Thoracic aorta (tissue), 2 donors: Measurements from ENCODE around the gene POLRMT. TPM values are rescaled to one million over a fixed set of nuclear protein-coding genes. Genes with fewer than 3 reads are reported as not detected.

ENCODE experiments used
- ATAC-seq: fragments of 150-250 bp; one replicate; pipeline ENCODE4 v1.8.0; 2017; ENCODE audit warnings: low read depth; ENCODE audit not compliant: insufficient number of reproducible peaks, low FRiP score
- DNase-seq: peaks from one replicate; pipeline ENCODE4 v3.0.0-alpha.2; 2020; ENCODE audit warnings: low spot score
- H3K27ac ChIP-seq, 2 donors: fragments of 200-600 bp; sonication (generic); 1 replicate in 1 of 2; 2 replicates in 1 of 2; pipeline ENCODE4 v1.5.1; 2016; ENCODE audit warnings: mild to moderate bottlenecking in 2 of 2, moderate library complexity in 2 of 2
- H3K27me3 ChIP-seq: fragments of 200-600 bp; sonication (generic); replicated peaks from 2 replicates; pipeline ENCODE4 v1.6.0; 2016; ENCODE audit warnings: mild to moderate bottlenecking; ENCODE audit not compliant: insufficient read depth
- H3K36me3 ChIP-seq: fragments of 200-600 bp; sonication (generic); one replicate; pipeline ENCODE4 v1.5.1; 2016
- H3K4me1 ChIP-seq, 2 donors: fragments of 200-600 bp; sonication (generic); 1 replicate in 1 of 2; 2 replicates in 1 of 2; pipeline versions ENCODE4 v1.5.1 to v1.6.0; 2016; ENCODE audit warnings: low read depth in 2 of 2, mild to moderate bottlenecking in 1 of 2; ENCODE audit not compliant: control insufficient read depth in 1 of 2
- H3K4me3 ChIP-seq: fragments of 200-600 bp; sonication (generic); 2 replicates; pipeline ENCODE4 v1.5.1; 2016; ENCODE audit warnings: mild to moderate bottlenecking
- H3K9me3 ChIP-seq: fragments of 200-600 bp; sonication (generic); 2 replicates; pipeline ENCODE4 v1.5.1; 2016
- total RNA-seq, 2 donors: library from RNA; depleted of rRNA; stranded (reverse); fragments of >200 nt; gene quantifications; one replicate each; pipeline versions ENCODE4 v1.1.0 to v1.2.3, GENCODE V29; 2016
- TF ChIP-seq, protein P1 (sequence below): fragments of 200-600 bp; sonication (generic); IDR thresholded peaks from one replicate; pipeline ENCODE4 v1.5.1; 2019; ENCODE audit warnings: antibody characterized with exemption

POLRMT gene
- total RNA-seq, 2 donors from 2014 or later = 23.8 to 30.9 TPM

DNA sequence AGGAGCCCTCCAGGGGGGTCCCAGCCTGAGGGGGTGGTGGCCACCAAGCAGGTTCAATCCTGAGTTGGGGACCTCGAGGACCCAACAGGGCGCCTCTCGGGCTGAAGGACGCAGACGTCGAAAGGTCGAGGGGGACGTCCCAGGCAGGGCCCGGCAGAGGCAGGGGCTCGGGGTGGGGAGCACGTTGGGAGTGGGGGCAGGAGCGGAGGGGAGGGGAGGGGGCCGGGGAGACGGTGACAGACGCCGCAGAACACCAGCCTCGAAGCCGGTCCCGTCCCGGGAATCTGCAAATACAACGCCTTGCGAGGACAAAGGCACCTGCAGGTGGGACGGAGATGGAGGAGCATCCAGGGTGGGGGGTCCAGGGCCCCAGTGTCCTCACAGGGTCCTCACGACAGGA is 10.4 kb upstream of the POLRMT start:
- no peaks in the 10 kb centered on the region for H3K27me3 ChIP-seq
- DNase-seq (no peak), ATAC-seq (no peak)
- peaks cover 24% of the 10 kb centered on the region for H3K36me3 ChIP-seq
- TF ChIP-seq, protein P1, sequence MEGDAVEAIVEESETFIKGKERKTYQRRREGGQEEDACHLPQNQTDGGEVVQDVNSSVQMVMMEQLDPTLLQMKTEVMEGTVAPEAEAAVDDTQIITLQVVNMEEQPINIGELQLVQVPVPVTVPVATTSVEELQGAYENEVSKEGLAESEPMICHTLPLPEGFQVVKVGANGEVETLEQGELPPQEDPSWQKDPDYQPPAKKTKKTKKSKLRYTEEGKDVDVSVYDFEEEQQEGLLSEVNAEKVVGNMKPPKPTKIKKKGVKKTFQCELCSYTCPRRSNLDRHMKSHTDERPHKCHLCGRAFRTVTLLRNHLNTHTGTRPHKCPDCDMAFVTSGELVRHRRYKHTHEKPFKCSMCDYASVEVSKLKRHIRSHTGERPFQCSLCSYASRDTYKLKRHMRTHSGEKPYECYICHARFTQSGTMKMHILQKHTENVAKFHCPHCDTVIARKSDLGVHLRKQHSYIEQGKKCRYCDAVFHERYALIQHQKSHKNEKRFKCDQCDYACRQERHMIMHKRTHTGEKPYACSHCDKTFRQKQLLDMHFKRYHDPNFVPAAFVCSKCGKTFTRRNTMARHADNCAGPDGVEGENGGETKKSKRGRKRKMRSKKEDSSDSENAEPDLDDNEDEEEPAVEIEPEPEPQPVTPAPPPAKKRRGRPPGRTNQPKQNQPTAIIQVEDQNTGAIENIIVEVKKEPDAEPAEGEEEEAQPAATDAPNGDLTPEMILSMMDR = no peak
- peaks cover 4 to 7% of the 10 kb centered on the region in 2 donors for H3K4me1 ChIP-seq
- no peak overlapping the region for H3K4me3 ChIP-seq
- no peak overlapping the region for H3K27ac ChIP-seq
- H3K9me3 ChIP-seq = no peaks in the 10 kb centered on the region

DNA sequence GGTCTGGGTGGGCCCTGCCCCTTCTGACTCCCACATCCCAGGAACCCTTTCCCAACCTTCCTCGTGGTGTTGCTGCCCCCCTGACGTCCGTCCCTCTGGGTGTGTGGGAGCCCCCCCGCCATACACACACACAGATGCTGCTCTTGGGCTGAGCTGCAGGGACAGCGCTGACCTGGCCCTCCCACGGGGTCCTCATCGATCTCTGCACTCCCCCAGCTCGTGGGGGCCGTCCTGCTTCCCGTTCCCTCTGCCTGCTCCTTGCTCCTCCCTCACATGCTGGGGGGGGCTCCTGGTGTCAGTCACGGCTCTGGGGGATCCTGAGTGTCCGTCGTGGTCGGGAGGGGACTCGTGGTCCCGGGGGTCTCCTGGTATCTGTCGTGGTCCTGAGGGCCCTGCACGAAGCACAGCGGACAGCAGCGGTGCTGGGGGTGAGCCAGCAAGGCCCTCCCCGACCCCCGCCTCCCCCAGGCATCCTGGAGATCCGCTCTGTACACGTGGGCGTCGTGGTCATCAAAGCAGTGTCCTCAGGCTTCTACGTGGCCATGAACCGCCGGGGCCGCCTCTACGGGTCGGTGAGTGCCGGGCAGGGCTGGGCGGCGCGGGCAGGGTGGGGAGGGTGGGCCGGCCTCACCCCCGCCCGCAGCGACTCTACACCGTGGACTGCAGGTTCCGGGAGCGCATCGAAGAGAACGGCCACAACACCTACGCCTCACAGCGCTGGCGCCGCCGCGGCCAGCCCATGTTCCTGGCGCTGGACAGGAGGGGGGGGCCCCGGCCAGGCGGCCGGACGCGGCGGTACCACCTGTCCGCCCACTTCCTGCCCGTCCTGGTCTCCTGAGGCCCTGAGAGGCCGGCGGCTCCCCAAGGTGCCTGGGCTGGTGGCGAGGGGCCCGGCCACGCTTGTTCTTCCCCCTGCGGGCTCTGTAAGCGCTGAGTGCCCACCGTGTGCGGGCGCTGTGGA is 9.7 kb upstream of the POLRMT start:
- H3K4me1 ChIP-seq = peaks cover 4 to 8% of the 10 kb centered on the region in 2 donors
- ATAC-seq (no peak), DNase-seq (no peak)
- no peak overlapping the region for H3K27ac ChIP-seq
- no peaks in the 10 kb centered on the region for H3K27me3 ChIP-seq
- H3K9me3 ChIP-seq = no peaks in the 10 kb centered on the region
- H3K4me3 ChIP-seq = no peak overlapping the region
- TF ChIP-seq, protein P1 = no peak
- H3K36me3 ChIP-seq = peaks cover 20% of the 10 kb centered on the region

GRCh38 chr19:641702-642101 is 8.4 kb upstream of the POLRMT start:
- H3K27me3 ChIP-seq = no peaks in the 10 kb centered on the region
- H3K4me1 ChIP-seq = peaks cover 4 to 8% of the 10 kb centered on the region in 2 donors
- TF ChIP-seq, protein P1 = no peak
- H3K9me3 ChIP-seq = no peaks in the 10 kb centered on the region
- H3K4me3 ChIP-seq = no peak overlapping the region
- H3K36me3 ChIP-seq = peaks cover 6% of the 10 kb centered on the region
- DNase-seq (no peak), ATAC-seq (no peak)
- no peak overlapping the region for H3K27ac ChIP-seq

- peaks cover 4 to 8% of the 10 kb centered on the region in 2 donors for H3K4me1 ChIP-seq
- DNase-seq (no peak), ATAC-seq (no peak)
- no peaks in the 10 kb centered on the region for H3K27me3 ChIP-seq
- no peak overlapping the region for H3K4me3 ChIP-seq
- no peaks in the 10 kb centered on the region for H3K9me3 ChIP-seq
- TF ChIP-seq, protein P1 = no peak
- H3K36me3 ChIP-seq = no peaks in the 10 kb centered on the region
- no peak overlapping the region for H3K27ac ChIP-seq
Measured at GRCh38 chr19:640606-641189, 7.4 kb upstream of the POLRMT start.

DNA sequence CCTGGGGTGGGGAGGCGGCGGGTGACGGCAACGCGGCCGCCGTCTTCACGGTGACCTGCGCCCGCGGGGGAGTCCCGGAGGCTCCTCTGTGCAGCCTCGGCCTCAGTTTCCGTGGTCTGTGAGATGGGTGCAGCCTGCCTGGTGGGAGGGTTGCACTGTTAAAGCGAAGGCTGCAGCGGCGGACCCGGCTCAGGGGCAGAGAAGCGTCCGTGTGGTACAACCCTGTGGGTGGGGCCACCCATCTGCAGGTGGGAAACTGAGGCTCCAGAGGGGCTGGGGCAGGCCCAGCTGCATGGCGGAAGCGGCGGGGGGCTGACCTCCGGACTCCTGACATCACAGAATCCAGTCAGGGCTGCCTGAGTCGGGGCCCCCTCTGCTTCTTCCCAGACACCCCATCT is 6.8 kb upstream of the POLRMT start:
- TF ChIP-seq, protein P1 = no peak
- Histone ChIP-seq H3K36me3 (no peaks in the 10 kb centered on the region), H3K4me3 (peak overlapping the region; percentile 80), H3K27me3 (no peaks in the 10 kb centered on the region), H3K4me1 (peaks cover 4 to 8% of the 10 kb centered on the region in 2 donors), H3K9me3 (no peaks in the 10 kb centered on the region), H3K27ac (no peak overlapping the region)
- ATAC-seq = no peak
- DNase-seq = no peak
